Nephron progenitor cell (in vitro differentiated cells): ENCODE data around the gene KLHL2.

Source experiments
- DNase-seq: peaks from one replicate; pipeline ENCODE4 v3.0.0; 2021
- H3K27ac Mint-ChIP-seq: 2 replicates; pipeline ENCODE4 v1.8.0; 2021; ENCODE audit warnings: mild to moderate bottlenecking, moderate library complexity, mixed read lengths
- H3K27me3 Mint-ChIP-seq: 2 replicates; pipeline ENCODE4 v1.8.0; 2021; ENCODE audit warnings: mild to moderate bottlenecking, low read depth, mixed read lengths; ENCODE audit not compliant: poor library complexity
- H3K36me3 Mint-ChIP-seq: 2 replicates; pipeline ENCODE4 v1.8.0; 2021; ENCODE audit warnings: low read depth, mixed read lengths
- H3K4me1 Mint-ChIP-seq: 2 replicates; pipeline ENCODE4 v1.8.0; 2021; ENCODE audit warnings: mixed read lengths
- H3K4me3 Mint-ChIP-seq: 2 replicates; pipeline ENCODE4 v1.8.0; 2021; ENCODE audit warnings: mild to moderate bottlenecking, moderate library complexity, mixed read lengths
- H3K9me3 Mint-ChIP-seq: 2 replicates; pipeline ENCODE4 v1.8.0; 2021; ENCODE audit warnings: mild to moderate bottlenecking, moderate library complexity, mixed read lengths
- CTCF ChIP-seq: fragments of 200-600 bp; sonication (generic); IDR thresholded peaks from 2 replicates; pipeline ENCODE4 v1.5.0; 2021; ENCODE audit warnings: antibody characterized with exemption

KLHL2 gene

GRCh38 chr4:165308166-165308565, 100.8 kb downstream of the KLHL2 start:
- Mint-ChIP-seq H3K27ac (no peak overlapping the region), H3K4me3 (no peak overlapping the region), H3K9me3 (peaks cover 6% of the 10 kb centered on the region), H3K27me3 (no peaks in the 10 kb centered on the region), H3K4me1 (no peaks in the 10 kb centered on the region), H3K36me3 (peaks cover 15% of the 10 kb centered on the region)
- DNase-seq: no peak
- TF ChIP-seq CTCF: no peak

- TF ChIP-seq CTCF: no peak
- no peak overlapping the region for H3K27ac Mint-ChIP-seq
- DNase-seq: no peak
- no peaks in the 10 kb centered on the region for H3K4me1 Mint-ChIP-seq
- H3K4me3 Mint-ChIP-seq: no peak overlapping the region
- H3K9me3 Mint-ChIP-seq: peaks cover 6% of the 10 kb centered on the region
- no peaks in the 10 kb centered on the region for H3K27me3 Mint-ChIP-seq
- peaks cover 15% of the 10 kb centered on the region for H3K36me3 Mint-ChIP-seq
Measured at GRCh38 chr4:165308606-165309005, 101.2 kb downstream of the KLHL2 start.

GRCh38 chr4:165309456-165309855, 102.1 kb downstream of the KLHL2 start:
- TF ChIP-seq CTCF: no peak
- peaks cover 6% of the 10 kb centered on the region for H3K9me3 Mint-ChIP-seq
- H3K27ac Mint-ChIP-seq: no peak overlapping the region
- H3K36me3 Mint-ChIP-seq: peaks cover 15% of the 10 kb centered on the region
- H3K4me1 Mint-ChIP-seq: no peaks in the 10 kb centered on the region
- no peak for DNase-seq
- no peak overlapping the region for H3K4me3 Mint-ChIP-seq
- no peaks in the 10 kb centered on the region for H3K27me3 Mint-ChIP-seq

GRCh38 chr4:165312506-165312905, 105.1 kb downstream of the KLHL2 start:
- Mint-ChIP-seq H3K4me1 (no peaks in the 10 kb centered on the region), H3K9me3 (peaks cover 6% of the 10 kb centered on the region), H3K27ac (no peak overlapping the region), H3K36me3 (peaks cover 15% of the 10 kb centered on the region), H3K4me3 (no peak overlapping the region), H3K27me3 (no peaks in the 10 kb centered on the region)
- DNase-seq: no peak
- no peak for TF ChIP-seq CTCF

GRCh38 chr4:165319030-165319429, 111.7 kb downstream of the KLHL2 start:
- TF ChIP-seq CTCF: no peak
- Mint-ChIP-seq H3K36me3 (no peaks in the 10 kb centered on the region), H3K27me3 (no peaks in the 10 kb centered on the region), H3K27ac (no peak overlapping the region), H3K9me3 (no peaks in the 10 kb centered on the region), H3K4me3 (no peak overlapping the region), H3K4me1 (no peaks in the 10 kb centered on the region)
- DNase-seq: no peak

GRCh38 chr4:165319509-165319908, 112.1 kb downstream of the KLHL2 start:
- no peaks in the 10 kb centered on the region for H3K36me3 Mint-ChIP-seq
- DNase-seq: no peak
- TF ChIP-seq CTCF: no peak
- H3K27ac Mint-ChIP-seq: peak overlapping the region; percentile 9
- H3K27me3 Mint-ChIP-seq: no peaks in the 10 kb centered on the region
- H3K9me3 Mint-ChIP-seq: no peaks in the 10 kb centered on the region
- H3K4me1 Mint-ChIP-seq: no peaks in the 10 kb centered on the region
- no peak overlapping the region for H3K4me3 Mint-ChIP-seq
